Gastroesophageal sphincter (tissue), 3 donors: ENCODE data around the gene BGLAP.
A peak's percentile ranks its signal among the peaks of the same experiment; 100 is the strongest.

Experiments
- CTCF ChIP-seq, 4 experiments: fragments of 200-600 bp in 2 of 4; fragments of 450-650 bp in 2 of 4; sonication (generic) in 1 of 4; IDR thresholded peaks; one replicate each; pipeline ENCODE4 v1.5.1; 2017 to 2019; ENCODE audit warnings: antibody characterized with exemption in 4 of 4, mild to moderate bottlenecking in 2 of 4, moderate library complexity in 2 of 4
- EP300 ChIP-seq: sonication (generic); formaldehyde crosslinking; IDR thresholded peaks from one replicate; pipeline ENCODE4 v1.6.1; 2017; ENCODE audit warnings: antibody characterized with exemption, mild to moderate bottlenecking
- POLR2A ChIP-seq, 2 donors: fragments of 450-650 bp; IDR thresholded peaks; one replicate each; pipeline ENCODE4 v1.6.1; 2017; ENCODE audit warnings: antibody characterized with exemption in 2 of 2, mild to moderate bottlenecking in 2 of 2, moderate library complexity in 1 of 2
- POLR2AphosphoS5 ChIP-seq: sonication (generic); formaldehyde crosslinking; IDR thresholded peaks from one replicate; pipeline ENCODE4 v1.6.1; 2017; ENCODE audit warnings: antibody characterized with exemption

GRCh38 chr1:156291226-156292061, 49.5 kb downstream of the BGLAP start:
- TF ChIP-seq CTCF (IDR thresholded peaks at IDR 0.05) (no peak), POLR2AphosphoS5 (peak; percentile 58), POLR2A (IDR thresholded peaks at IDR 0.05) (peak; percentile 20 to 28), EP300 (no peak)
